Measurements from ENCODE around the gene ZSCAN21.

The ZSCAN21 gene

GRCh38 chr7:100027197-100027596 is 22.4 kb upstream of the ZSCAN21 start:
- DNase-seq (ENCODE audit: low read depth in 1 of 2, low spot score in 1 of 2) = no peak

GRCh38 chr7:100029596-100029995 is 20.0 kb upstream of the ZSCAN21 start:
- DNase-seq (ENCODE audit: low read depth in 1 of 2, low spot score in 1 of 2) = no peak

GRCh38 chr7:100033526-100033925 is 16.0 kb upstream of the ZSCAN21 start:
- DNase-seq (ENCODE audit: low read depth in 1 of 2, low spot score in 1 of 2) = no peak

DNA sequence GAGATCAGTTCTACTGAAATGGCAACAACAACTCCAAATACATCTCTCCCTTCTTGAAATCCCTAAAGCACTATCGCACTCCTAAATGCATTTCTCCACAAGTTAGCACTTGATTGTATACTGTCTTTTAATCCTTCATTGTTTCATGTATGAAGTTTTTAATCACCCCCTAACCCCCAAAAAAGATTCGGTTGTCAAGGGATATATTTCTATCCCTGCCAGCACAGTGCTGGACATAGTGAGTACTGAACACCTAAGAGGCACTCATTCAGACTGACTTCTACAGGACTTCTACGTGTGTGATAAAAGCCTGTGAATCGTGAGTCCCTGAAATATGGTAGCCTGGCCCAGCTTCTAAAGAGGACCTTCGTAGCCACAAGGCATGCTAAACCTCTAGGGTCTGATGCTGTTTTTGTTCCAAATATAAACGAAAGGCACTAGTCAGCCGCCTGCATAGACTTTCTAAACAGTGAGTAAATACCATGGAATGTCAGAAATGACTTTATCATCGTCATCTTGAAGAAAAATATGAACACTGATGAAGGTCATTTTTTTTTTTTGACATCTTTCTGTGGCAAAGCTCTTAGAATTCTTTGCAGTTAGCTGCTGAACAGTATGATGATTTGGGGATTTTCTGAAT is 14.6 kb upstream of the ZSCAN21 start:
- no peak for DNase-seq (ENCODE audit: low read depth in 1 of 2, low spot score in 1 of 2)

DNA sequence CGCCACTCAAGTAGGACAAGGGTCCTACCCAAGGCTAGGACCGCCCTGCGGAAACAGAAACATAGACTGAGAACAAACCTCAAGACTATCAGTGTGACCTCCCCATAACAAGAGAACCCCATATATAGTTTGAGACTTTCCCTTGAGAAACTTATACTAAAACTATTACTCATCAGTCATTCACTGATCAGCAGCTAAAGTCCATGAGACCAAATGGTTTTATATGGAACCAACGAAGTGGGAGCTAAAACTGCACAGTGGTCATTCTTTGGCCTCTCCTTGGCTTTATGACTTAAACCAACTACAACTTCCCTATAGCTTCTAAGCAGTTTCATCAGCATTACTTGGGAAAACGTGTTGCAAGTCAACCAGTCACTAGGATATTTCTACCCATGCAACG is 13.7 kb upstream of the ZSCAN21 start:
- DNase-seq (ENCODE audit: low read depth in 1 of 2, low spot score in 1 of 2) = no peak

GRCh38 chr7:100038326-100038725 is 11.2 kb upstream of the ZSCAN21 start:
- no peak for DNase-seq (ENCODE audit: low read depth in 1 of 2, low spot score in 1 of 2)

DNA sequence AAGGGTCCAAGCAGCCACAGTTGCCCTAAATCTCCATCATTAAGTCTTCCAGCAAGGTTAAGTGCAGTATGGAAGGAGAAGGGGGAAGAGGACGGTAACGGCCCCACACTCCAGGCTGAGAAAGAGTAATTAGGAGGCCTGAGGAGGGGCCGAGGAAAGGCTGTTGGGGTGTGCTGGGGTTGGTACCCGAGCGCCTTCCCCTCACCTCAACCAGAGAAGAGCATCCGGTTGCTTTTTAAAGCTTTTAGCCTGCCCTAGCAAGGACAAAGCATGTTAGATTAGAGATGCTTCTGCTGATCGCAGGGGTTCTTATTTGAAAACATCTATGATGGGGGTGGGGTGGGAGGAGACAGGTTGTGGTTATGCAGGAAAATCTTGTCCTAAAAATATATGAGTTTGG is 9.0 kb upstream of the ZSCAN21 start:
- no peak for DNase-seq (ENCODE audit: low read depth in 1 of 2, low spot score in 1 of 2)

- DNase-seq (ENCODE audit: low read depth in 1 of 2, low spot score in 1 of 2) = no peak
These were observed 4.9 kb upstream of the ZSCAN21 start for GRCh38 chr7:100044718-100045117.

DNA sequence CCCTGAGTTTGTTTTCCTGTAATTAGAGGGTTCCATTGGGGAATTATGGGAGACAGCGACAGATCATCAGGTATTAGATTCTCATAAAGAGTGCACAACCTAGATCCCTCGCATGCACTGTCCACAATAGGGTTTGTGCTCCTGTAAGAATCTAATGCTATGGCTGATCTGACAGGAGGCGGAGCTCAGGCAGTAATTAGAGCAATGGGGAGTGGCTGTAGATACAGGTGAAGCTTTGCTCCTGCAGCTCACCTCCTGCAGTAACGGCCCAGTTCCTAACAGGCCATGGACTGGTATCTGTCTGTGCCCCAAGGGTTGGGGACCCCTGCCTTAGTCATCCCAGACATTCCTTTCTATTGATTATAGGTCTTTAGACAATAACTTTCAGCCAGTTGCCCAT is 894 bp upstream of the ZSCAN21 start:
- DNase-seq (ENCODE audit: low read depth in 1 of 2, low spot score in 1 of 2) = no peak

DNA sequence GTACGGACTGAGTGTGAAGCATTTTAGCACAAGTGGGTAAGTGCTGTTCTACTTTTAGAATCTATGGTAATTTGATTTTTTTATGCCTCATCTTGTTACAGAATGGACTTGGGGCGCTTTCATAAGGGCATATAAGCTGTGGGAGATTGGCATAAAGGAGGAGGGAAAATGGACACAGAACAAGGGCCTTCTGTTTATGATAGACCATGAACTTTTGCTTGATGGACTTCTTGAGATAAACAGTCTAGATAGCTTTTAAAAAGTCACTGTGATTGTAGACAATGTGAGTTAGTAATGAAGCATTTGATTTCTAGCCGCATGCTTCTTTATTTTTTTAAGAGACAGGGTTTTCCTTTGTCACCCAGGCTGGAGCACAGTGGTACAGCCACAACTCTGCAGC is 2.0 kb downstream of the ZSCAN21 start:
- no peak for DNase-seq (ENCODE audit: low read depth in 1 of 2, low spot score in 1 of 2)

DNA sequence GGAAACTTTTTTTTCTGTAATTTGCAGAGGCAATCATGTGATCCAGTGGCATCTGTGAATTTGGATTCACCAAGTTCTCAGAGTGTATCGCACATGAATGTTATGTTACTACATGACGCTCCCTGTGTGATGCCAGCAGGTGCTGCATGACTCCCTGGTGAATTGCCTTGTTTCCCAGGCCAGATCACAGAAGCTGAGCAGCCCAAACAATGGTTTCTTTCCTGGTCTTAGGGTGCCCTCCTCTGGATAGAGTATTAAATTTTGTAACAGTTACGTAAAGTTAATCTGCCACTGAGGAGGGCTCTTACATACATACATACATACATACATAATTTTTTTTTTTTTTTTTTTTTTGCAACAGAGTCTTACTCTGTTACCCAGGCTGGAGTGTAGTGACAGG is 3.6 kb downstream of the ZSCAN21 start:
- no peak for DNase-seq (ENCODE audit: low read depth in 1 of 2, low spot score in 1 of 2)

GRCh38 chr7:100057006-100057405 is 7.4 kb downstream of the ZSCAN21 start:
- DNase-seq (ENCODE audit: low read depth in 1 of 2, low spot score in 1 of 2) = no peak

GRCh38 chr7:100059251-100059739 is 9.7 kb downstream of the ZSCAN21 start:
- no peak for DNase-seq (ENCODE audit: low read depth in 1 of 2, low spot score in 1 of 2)

DNA sequence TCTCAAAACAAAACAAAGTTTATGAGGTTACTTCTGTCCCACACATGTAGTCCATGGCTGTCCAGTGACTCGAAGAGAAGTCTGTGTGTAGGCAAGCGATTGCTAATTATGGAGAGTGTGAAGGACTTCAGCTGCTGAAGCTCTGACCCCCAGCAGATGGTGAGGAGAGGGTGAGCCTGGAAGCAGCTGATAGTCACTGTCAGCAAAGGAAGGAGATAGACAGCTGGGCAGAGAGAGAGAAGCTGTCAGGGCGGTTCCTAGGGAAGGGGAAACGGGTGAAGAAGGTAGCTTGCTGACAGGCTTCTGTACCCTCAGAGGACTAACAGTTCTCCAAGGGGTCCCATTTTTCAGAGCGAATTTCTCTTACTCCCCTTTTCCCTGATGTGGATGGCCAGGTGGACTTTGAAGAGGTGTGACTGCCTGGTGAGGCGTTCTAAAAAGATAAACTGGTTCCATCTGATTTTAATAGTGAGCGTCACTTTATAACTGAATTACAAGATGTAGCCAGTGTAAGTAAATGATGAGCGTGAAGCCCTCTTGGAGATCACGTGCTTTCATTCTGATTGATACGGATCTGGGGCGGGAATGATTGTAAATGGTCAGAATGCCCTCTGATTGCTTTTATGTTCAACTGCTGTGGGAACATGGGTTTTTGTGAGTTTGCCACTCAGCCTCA is 12.1 kb downstream of the ZSCAN21 start:
- no peak for DNase-seq (ENCODE audit: low read depth in 1 of 2, low spot score in 1 of 2)

GRCh38 chr7:100063376-100063775 is 13.8 kb downstream of the ZSCAN21 start:
- no peak for DNase-seq (ENCODE audit: low read depth in 1 of 2, low spot score in 1 of 2)

GRCh38 chr7:100064162-100064561 is 14.6 kb downstream of the ZSCAN21 start:
- no peak for DNase-seq (ENCODE audit: low read depth in 1 of 2, low spot score in 1 of 2)

DNA sequence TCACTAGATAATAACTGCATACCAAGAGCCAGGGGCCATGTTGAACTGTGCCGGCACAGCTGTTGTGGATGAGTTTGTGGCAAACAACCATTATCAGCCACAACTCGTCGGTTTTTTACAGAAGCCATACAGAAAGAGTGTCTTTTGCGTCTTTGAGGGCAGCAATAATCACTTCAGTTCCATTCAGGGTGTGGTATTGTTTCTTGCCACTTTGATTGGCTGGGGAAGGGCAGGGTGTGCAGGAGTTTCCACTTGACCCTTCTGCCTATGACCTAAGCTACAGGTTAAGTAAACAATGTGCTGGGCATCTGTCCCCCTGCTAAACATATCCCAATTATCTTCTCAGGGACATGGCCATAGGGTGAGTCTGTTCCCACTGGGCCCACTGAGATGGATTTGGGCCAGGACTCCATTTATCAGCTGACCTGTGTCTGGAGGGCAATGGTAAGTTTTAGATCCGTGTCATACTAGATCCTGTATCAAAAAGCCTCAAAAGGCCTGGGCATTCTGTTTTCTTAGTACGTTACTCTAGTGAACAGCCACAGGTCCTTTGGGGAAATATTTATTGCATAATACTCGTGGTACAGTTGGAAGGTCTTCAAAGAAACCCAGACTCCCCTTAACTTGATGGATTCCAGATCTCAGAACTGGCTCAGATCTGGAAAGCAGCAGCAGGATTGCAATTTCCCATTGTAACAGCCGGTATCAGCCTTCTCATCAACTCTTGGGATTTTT is 16.0 kb downstream of the ZSCAN21 start:
- DNase-seq (ENCODE audit: low read depth in 1 of 2, low spot score in 1 of 2) = no peak

DNA sequence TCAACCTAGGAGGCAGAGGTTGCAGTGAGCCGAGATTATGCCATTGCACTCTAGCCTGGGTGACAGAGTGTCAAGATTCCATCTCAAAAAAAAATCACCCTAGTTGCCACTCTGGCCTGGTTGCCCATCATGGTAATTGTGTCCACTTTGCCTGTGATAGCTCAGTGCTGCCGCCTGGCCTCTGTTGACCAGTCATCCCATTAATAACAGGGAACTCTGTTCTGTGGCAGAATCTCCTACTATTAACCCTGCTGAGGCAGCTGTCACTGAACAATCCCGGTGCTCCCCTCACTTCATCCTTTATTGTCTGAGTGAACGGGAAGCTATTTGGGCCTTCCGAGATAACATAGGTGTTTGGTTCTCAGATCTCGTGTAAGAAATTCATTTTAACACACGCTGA is 17.4 kb downstream of the ZSCAN21 start:
- no peak for DNase-seq (ENCODE audit: low read depth in 1 of 2, low spot score in 1 of 2)

DNA sequence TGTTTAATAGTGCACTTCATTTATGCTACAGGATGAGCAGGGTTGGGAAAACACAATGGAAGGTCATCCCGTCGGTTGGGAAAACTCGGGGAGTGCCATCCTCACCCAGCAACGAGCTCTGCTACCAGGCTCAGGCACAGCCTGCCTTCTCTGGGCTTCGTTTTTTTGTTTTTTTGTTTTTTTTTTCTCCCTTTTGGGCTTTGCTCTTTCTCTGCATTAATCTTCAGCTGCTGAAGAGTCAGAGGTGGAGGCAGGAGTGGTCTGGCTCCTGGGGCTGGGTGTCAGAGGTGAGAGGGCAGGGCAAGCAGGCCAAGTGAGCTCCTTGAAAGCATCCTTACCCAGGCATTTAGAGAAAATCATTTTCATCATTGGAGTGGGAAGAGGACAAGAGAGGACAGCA is 20.4 kb downstream of the ZSCAN21 start:
- no peak for DNase-seq (ENCODE audit: low read depth in 1 of 2, low spot score in 1 of 2)

DNA sequence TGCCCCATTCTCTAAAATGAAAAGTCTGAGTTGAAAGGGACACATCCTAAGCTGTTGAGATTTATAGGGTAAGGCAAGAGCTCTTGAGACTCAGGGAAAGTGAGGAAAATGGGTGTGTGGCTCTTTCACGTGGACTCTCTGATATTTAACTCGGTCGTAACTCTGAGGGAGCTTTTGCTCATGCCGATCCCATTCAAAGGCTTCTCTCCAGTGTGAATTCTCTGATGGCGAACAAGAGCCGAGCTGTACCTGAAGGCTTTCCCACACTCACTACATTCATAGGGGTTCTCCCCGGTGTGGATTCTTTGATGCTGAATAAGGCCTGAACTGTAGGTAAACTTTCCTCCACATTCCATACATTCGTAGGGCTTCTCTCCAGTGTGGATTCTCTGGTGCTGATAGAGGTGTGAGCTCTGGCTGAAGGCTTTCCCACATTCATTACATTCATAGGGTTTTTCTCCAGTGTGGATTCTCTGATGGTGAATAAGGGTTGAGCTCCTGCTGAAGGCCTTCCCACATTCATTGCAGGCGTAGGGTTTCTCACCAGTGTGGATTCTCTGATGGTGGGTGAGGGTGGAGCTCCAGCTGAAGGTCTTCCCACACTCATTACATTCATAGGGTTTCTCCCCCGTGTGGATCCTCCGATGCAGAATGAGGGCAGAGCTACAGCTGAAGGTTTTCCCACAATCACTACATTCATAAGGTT is 21.6 kb downstream of the ZSCAN21 start:
- DNase-seq (ENCODE audit: low read depth in 1 of 2, low spot score in 1 of 2) = no peak

DNA sequence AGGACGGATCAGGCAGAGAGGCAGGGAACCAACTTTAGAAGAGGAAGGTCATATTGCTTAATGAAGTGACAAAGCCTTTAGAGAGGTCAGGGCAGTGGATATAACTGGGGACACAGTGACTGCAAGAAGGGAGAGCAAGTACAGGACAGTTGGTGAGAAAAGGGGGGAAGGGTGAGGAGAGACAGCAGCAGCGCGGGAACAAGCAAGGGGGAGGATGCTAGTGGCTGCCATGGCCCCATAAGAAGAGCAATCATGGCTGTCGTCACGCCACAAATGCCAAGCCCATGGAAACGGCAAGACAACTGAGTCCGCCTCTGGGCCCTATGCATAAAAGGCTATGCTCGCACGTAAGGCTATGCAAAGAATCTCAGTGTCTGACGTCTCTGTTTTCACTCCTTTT is 22.9 kb downstream of the ZSCAN21 start:
- DNase-seq (ENCODE audit: low read depth in 1 of 2, low spot score in 1 of 2) = no peak

- DNase-seq (ENCODE audit: low read depth in 1 of 2, low spot score in 1 of 2) = no peak
These were observed 25.3 kb downstream of the ZSCAN21 start for GRCh38 chr7:100074841-100075240.

Data from activated T-helper 1 cell treated with anti-CD3 and anti-CD28 coated beads, Interleukin-2, amount 50 U/mL, for 16 hours (primary cell).